Mammary epithelial cell (primary cell): ENCODE data around the gene TRIM17.

ENCODE experiments used
- EZH2 ChIP-seq: IDR thresholded peaks from 2 replicates; pipeline ENCODE4 v1.6.1; 2012; ENCODE audit warnings: low read length, inconsistent platforms, borderline replicate concordance
- TF ChIP-seq, protein P1 (sequence below), 2 donors: IDR thresholded peaks in 1 of 2; conservative IDR thresholded peaks in 1 of 2; 2 replicates each; pipeline ENCODE4 v1.5.1; 2011 to 2012; ENCODE audit warnings: inconsistent platforms in 2 of 2, low read length in 2 of 2, mild to moderate bottlenecking in 2 of 2, control low read depth in 1 of 2, low read depth in 1 of 2; ENCODE audit not compliant: insufficient read depth in 1 of 2; ENCODE audit errors: extremely low read depth in 1 of 2

DNA sequence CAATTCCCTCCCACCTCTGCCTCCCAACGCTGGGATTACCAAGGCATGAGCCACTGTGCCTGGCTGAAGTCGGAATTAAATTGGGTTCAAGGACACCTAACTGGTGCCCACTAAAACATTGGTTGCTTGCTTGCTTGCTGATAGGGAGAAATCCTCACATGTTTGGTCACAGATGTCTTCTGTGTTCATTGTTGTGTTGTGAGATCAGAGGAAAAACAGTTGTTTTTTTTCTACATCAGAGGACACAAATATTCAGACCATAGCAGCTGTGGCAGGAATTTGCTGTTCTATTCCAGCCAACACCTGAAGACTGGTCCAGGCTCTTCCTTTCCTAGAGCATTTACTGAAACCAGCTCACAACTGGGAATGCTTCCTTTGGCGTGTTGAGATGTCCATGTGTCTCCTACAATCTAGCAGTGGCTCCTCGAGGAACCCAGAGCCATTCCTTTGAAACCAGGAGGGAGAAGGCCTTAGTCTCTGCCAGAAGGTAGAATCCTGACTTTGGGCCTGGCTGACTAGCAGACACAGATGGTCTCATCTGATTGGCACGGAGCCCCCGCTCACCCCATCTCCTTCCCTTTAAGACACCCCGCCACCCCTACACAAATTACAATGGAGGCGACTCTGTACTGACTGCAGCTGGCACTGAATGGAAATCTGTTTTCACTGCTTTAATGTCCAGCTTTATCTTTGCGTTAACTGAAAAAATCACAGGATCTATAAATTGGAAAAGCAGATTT, 24.3 kb upstream of the TRIM17 start:
- TF ChIP-seq EZH2, result no peak
- TF ChIP-seq, protein P1, sequence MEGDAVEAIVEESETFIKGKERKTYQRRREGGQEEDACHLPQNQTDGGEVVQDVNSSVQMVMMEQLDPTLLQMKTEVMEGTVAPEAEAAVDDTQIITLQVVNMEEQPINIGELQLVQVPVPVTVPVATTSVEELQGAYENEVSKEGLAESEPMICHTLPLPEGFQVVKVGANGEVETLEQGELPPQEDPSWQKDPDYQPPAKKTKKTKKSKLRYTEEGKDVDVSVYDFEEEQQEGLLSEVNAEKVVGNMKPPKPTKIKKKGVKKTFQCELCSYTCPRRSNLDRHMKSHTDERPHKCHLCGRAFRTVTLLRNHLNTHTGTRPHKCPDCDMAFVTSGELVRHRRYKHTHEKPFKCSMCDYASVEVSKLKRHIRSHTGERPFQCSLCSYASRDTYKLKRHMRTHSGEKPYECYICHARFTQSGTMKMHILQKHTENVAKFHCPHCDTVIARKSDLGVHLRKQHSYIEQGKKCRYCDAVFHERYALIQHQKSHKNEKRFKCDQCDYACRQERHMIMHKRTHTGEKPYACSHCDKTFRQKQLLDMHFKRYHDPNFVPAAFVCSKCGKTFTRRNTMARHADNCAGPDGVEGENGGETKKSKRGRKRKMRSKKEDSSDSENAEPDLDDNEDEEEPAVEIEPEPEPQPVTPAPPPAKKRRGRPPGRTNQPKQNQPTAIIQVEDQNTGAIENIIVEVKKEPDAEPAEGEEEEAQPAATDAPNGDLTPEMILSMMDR (conservative IDR thresholded peaks at IDR 0.05 in 1 of 2, IDR thresholded peaks at IDR 0.05 in 1 of 2; ENCODE audit: extremely low read depth in 1 of 2, insufficient read depth in 1 of 2, low read depth in 1 of 2, low read length in 2 of 2), result no peak
